Nephron progenitor cell (in vitro differentiated cells): ENCODE results near the gene GPR142.
A peak's percentile ranks its signal among the peaks of the same experiment; 100 is the strongest.

Experiments
- DNase-seq: peaks from one replicate; pipeline ENCODE4 v3.0.0; 2021
- H3K27ac Mint-ChIP-seq: 2 replicates; pipeline ENCODE4 v1.8.0; 2021; ENCODE audit warnings: mild to moderate bottlenecking, moderate library complexity, mixed read lengths
- H3K27me3 Mint-ChIP-seq: 2 replicates; pipeline ENCODE4 v1.8.0; 2021; ENCODE audit warnings: mild to moderate bottlenecking, low read depth, mixed read lengths; ENCODE audit not compliant: poor library complexity
- H3K36me3 Mint-ChIP-seq: 2 replicates; pipeline ENCODE4 v1.8.0; 2021; ENCODE audit warnings: low read depth, mixed read lengths
- H3K4me1 Mint-ChIP-seq: 2 replicates; pipeline ENCODE4 v1.8.0; 2021; ENCODE audit warnings: mixed read lengths
- H3K4me3 Mint-ChIP-seq: 2 replicates; pipeline ENCODE4 v1.8.0; 2021; ENCODE audit warnings: mild to moderate bottlenecking, moderate library complexity, mixed read lengths
- H3K9me3 Mint-ChIP-seq: 2 replicates; pipeline ENCODE4 v1.8.0; 2021; ENCODE audit warnings: mild to moderate bottlenecking, moderate library complexity, mixed read lengths
- TF ChIP-seq, protein P1 (sequence below): fragments of 200-600 bp; sonication (generic); IDR thresholded peaks from 2 replicates; pipeline ENCODE4 v1.5.0; 2021; ENCODE audit warnings: antibody characterized with exemption

The GPR142 gene

DNA sequence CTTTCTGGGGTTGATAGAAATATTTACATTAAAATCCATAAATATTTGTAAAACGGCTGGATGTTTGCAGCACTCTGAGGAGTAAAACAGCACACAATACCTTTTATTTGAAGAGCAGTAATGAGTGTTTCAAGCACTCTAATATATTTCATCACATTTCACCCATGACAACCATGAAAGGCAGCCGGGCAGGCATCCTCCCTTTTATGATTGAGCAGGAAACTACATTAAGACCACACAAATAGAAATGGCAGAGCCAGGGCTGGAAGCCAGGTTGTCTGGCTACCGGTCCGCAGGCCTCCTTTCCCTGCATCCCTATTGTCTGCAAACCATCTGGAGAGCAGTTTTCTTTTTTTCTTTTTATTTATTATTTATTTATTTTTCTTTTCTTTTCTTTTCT is 41.5 kb downstream of the GPR142 start:
- peaks cover 5% of the 10 kb centered on the region for H3K36me3 Mint-ChIP-seq
- H3K4me1 Mint-ChIP-seq, result peaks cover 25% of the 10 kb centered on the region
- no peak overlapping the region for H3K4me3 Mint-ChIP-seq
- H3K27ac Mint-ChIP-seq, result no peak overlapping the region
- peaks cover 3% of the 10 kb centered on the region for H3K27me3 Mint-ChIP-seq
- TF ChIP-seq, protein P1, sequence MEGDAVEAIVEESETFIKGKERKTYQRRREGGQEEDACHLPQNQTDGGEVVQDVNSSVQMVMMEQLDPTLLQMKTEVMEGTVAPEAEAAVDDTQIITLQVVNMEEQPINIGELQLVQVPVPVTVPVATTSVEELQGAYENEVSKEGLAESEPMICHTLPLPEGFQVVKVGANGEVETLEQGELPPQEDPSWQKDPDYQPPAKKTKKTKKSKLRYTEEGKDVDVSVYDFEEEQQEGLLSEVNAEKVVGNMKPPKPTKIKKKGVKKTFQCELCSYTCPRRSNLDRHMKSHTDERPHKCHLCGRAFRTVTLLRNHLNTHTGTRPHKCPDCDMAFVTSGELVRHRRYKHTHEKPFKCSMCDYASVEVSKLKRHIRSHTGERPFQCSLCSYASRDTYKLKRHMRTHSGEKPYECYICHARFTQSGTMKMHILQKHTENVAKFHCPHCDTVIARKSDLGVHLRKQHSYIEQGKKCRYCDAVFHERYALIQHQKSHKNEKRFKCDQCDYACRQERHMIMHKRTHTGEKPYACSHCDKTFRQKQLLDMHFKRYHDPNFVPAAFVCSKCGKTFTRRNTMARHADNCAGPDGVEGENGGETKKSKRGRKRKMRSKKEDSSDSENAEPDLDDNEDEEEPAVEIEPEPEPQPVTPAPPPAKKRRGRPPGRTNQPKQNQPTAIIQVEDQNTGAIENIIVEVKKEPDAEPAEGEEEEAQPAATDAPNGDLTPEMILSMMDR, result no peak
- DNase-seq, result no peak
- peaks cover 6% of the 10 kb centered on the region for H3K9me3 Mint-ChIP-seq

DNA sequence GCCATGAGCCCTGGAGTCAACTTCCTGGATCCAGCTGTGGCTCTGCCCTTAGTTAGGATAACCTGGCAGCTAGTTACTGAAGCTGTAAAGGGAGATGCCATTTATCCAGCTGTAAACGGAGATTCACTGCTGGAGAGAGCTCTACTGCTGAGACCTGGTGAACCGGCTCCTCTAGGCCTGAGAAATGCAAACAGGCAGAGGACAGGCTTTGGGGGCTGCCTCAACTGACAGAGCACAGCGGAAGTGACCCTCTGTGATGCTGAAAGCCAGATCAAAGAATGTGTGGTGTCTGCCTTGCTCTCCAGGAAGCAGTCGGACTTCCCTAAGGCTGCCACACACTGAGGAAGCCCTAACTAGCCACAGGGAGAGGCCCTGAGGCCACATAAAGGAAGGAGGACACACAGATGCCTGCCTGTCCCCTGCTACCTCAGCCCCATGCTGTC is 42.7 kb downstream of the GPR142 start:
- Mint-ChIP-seq H3K9me3 (peaks cover 6% of the 10 kb centered on the region), H3K27ac (no peak overlapping the region), H3K27me3 (peaks cover 3% of the 10 kb centered on the region), H3K4me3 (no peak overlapping the region), H3K4me1 (peaks cover 14% of the 10 kb centered on the region), H3K36me3 (peaks cover 5% of the 10 kb centered on the region)
- DNase-seq, result no peak
- TF ChIP-seq, protein P1, result no peak

DNA sequence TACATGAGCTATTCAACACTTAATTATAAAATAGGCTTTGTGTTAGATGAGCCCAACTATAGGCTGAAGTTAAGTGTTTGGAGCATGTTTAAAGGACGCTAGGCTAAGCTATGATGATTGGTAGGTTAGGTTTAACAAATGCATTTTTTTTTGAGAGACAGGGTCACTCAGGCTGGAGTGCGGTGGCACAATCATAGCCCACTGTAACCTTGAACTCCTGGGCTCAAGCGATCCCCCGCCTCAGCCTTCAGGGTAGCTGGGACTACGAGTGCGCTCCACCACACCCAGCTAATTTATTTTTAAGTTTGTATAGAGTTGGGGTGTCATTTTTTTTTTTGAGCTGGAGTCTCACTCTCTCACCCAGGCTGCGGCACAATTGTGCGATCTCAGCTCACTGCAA is 45.3 kb downstream of the GPR142 start:
- TF ChIP-seq, protein P1, result no peak
- H3K27me3 Mint-ChIP-seq, result peaks cover 6% of the 10 kb centered on the region
- peaks cover 23% of the 10 kb centered on the region for H3K4me1 Mint-ChIP-seq
- no peak overlapping the region for H3K4me3 Mint-ChIP-seq
- DNase-seq, result no peak
- H3K36me3 Mint-ChIP-seq, result peaks cover 5% of the 10 kb centered on the region
- H3K9me3 Mint-ChIP-seq, result peaks cover 6% of the 10 kb centered on the region
- no peak overlapping the region for H3K27ac Mint-ChIP-seq

DNA sequence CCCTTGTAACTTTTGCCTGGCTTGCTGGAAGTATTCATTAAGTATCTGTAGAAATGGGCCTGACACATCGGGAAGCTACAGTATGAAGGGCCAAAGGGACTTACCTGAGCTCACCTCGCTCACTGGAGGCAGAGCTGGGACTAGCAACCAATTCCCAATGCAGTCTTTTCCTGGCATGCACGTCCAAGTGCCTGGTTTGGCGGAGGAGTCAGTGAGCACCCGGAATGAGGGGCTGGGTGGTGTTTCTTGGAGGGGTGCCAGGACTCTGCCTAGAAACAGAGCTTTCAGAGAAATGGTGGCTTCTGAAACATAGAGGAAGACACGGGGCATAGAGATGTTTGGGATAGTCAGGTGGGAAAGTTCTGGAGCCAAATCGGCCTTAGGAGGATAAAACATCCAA is 46.2 kb downstream of the GPR142 start:
- Mint-ChIP-seq H3K36me3 (peaks cover 5% of the 10 kb centered on the region), H3K27ac (no peak overlapping the region), H3K4me1 (peaks cover 23% of the 10 kb centered on the region), H3K4me3 (no peak overlapping the region), H3K27me3 (peaks cover 7% of the 10 kb centered on the region), H3K9me3 (peaks cover 6% of the 10 kb centered on the region)
- DNase-seq, result no peak
- TF ChIP-seq, protein P1, result no peak

DNA sequence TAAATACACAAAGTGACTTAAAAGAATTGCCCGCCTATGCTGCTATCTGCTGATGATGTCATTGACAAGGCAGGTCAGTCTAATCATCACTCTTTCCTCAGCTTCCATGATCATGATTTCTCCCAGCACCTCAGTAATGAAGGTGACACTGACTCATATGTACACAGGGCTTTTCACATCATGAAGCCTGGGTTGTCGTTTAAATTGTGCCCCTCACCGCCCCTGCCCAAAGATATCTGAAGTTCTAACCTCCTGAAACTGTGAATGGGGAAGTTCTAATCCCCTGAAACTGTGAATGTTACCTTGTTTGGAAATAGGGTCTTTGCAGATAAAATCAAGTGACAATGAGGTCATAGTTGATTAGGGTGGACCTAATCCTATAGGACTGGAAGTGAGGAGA is 47.2 kb downstream of the GPR142 start:
- Mint-ChIP-seq H3K27ac (peak overlapping the region; percentile 55), H3K27me3 (peaks cover 7% of the 10 kb centered on the region), H3K36me3 (peaks cover 5% of the 10 kb centered on the region), H3K4me1 (peaks cover 23% of the 10 kb centered on the region), H3K4me3 (no peak overlapping the region), H3K9me3 (peaks cover 6% of the 10 kb centered on the region)
- TF ChIP-seq, protein P1, result no peak
- no peak for DNase-seq

DNA sequence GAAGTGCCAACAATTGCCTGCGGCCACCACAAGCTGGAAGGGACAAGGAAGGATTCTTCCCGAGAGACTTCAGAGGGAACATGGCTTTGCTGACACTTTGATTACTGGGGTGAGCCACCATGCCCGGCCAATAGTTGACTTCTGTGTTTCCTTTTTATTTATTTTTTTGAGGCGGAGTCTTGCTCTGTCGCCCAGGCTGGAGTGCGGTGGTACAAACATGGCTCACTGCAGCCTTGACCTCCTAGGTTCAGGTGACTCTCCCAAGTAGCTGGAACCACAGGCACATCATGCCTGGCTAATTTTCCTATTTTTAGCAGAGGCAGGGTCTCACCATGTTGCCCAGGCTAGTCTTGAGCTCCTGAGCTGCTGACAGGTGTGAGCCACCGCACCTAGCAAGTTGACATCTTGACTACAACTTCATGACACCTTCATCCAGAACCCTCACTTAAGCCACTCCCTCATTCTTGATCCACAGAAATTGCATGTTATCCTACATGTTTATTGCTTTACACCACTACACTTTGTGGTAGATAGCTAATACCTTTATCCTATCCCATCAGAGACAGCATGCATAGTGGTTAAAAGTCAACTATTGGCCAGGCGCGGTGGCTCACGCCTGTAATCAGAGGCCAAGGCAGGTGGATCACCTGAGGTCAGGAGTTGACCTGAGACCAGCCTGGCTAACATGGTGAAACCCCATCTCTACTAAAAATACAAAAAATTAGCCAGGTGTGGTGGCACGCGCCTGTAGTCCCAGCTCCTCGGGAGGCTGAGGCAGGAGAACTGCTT is 48.5 kb downstream of the GPR142 start:
- H3K36me3 Mint-ChIP-seq, result peaks cover under 1% of the 10 kb centered on the region

More for the DNA sequence above, 48.5 kb downstream of the GPR142 start:
- no peak for DNase-seq
- peaks cover 4% of the 10 kb centered on the region for H3K27me3 Mint-ChIP-seq
- peaks cover 28% of the 10 kb centered on the region for H3K4me1 Mint-ChIP-seq
- H3K9me3 Mint-ChIP-seq, result peaks cover 1% of the 10 kb centered on the region
- TF ChIP-seq, protein P1, result no peak
- no peak overlapping the region for H3K4me3 Mint-ChIP-seq
- no peak overlapping the region for H3K27ac Mint-ChIP-seq
